ENCODE results near the gene DOCK8. TPM values are rescaled to one million over a fixed set of nuclear protein-coding genes. Genes with fewer than 3 reads are reported as not detected.
"Not testable (repeated sequence)": the region's sequence is repeated elsewhere in the genome, so short reads cannot be mapped to it uniquely, and the experiment has no call there.

The DOCK8 gene
- total RNA-seq, 1 donor from 2014 or later, result 3.4 TPM

GRCh38 chr9:223152-223551 lies 8.5 kb downstream of the DOCK8 start:
- no peak for ATAC-seq (ENCODE audit: poor library complexity)
- intact Hi-C loops (cut with DNase I), result no loop called here

GRCh38 chr9:224026-224425 lies 9.4 kb downstream of the DOCK8 start:
- DNase-seq (no peak), ATAC-seq (ENCODE audit: poor library complexity) (no peak)
- intact Hi-C loops (cut with DNase I), result no loop called here

More at GRCh38 chr9:223152-223551, 8.5 kb downstream of the DOCK8 start:
- DNase-seq, result no peak

DNA sequence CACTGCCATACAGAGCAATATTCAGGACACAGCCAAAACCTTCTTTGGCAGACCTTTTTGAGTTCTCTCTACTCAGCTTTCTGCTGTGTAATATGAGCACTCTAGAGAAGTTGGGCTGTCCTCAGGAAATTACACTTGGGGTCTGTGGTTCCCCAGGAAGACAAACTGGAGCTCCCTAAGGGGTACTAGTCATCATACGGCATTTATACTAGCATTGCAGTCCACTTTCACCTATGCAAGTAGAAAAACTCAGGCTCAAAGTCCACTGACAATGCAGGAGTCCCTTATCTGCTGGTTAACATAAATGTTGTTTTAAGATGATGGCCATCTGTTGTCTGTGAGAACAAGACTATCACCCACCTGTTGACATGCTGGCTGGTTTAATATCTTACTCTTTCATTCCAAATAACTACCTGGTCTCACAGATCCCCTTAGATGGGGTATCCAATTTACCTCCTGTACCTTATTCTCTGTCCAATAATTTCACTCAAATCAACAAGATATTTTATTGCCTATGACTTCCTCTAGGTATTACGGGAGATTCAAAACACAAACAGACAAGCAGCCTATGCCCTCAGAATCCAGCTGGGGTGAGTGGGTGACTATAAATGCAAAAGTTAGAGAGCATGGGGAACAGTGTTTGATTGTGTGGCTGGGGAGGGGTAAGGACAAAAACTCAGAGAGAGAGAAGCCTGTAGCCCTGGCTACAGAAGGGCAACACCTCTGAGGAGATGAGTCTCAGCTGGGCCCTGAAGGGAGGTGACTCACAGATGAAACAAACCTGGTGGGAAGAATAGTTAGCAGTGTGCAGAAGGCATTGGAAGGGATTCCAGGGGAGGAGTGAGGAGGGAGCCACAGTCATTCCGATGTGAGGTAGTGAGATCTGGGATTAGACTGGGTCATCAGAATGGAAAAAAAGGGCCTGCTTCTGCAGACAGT lies 10.2 kb downstream of the DOCK8 start:
- DNase-seq, result no peak
- no peak for ATAC-seq (ENCODE audit: poor library complexity)
- intact Hi-C loops (cut with DNase I), result no loop called here

DNA sequence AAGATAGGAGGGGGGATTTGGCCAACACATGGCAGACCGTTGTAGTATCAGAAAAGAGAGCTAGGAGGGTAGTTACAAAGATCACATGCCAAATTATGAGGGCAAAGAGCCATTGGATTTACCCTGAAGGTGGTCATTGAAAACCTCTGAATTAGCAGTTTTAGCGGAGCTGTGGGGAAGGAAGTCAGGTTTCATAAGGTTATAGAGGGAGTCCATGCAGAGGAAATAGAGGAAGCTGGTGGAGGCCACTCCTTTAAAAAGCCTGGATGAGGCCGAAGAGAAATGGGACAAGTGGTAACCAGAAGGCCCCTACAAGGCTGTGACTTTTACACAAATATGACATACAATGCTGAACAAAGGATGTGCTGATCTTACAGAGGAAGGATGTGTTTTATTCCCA lies 13.2 kb downstream of the DOCK8 start:
- intact Hi-C loops (cut with DNase I), result no loop called here
- ATAC-seq (ENCODE audit: poor library complexity), result peak; percentile 53
- DNase-seq, result no peak

- intact Hi-C loops (cut with DNase I), result no loop called here
- DNase-seq (no peak), ATAC-seq (ENCODE audit: poor library complexity) (no peak)
Observed at GRCh38 chr9:228929-229695, 14.4 kb downstream of the DOCK8 start.

GRCh38 chr9:231625-232024 lies 17.0 kb downstream of the DOCK8 start:
- intact Hi-C loops (cut with DNase I); ATAC-seq (ENCODE audit: poor library complexity); DNase-seq: not testable (repeated sequence)

DNA sequence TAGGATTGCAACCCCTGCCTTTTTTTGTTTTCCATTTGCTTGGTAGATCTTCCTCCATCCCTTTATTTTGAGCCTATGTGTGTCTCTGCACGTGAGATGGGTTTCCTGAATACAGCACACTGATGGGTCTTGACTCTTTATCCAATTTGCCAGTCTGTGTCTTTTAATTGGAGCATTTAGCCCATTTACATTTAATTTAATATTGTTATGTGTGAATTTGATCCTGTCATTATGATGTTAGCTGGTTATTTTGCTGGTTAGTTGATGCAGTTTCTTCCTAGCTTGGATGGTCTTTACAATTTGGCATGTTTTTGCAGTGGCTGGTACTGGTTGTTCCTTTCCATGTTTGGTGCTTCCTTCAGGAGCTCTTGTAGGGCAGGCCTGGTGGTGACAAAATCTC lies 19.0 kb downstream of the DOCK8 start:
- ATAC-seq (ENCODE audit: poor library complexity); DNase-seq; intact Hi-C loops (cut with DNase I): not testable (repeated sequence)

GRCh38 chr9:237141-237857 lies 22.6 kb downstream of the DOCK8 start:
- no peak for ATAC-seq (ENCODE audit: poor library complexity)
- DNase-seq, result no peak
- intact Hi-C loops (cut with DNase I), result no loop called here

DNA sequence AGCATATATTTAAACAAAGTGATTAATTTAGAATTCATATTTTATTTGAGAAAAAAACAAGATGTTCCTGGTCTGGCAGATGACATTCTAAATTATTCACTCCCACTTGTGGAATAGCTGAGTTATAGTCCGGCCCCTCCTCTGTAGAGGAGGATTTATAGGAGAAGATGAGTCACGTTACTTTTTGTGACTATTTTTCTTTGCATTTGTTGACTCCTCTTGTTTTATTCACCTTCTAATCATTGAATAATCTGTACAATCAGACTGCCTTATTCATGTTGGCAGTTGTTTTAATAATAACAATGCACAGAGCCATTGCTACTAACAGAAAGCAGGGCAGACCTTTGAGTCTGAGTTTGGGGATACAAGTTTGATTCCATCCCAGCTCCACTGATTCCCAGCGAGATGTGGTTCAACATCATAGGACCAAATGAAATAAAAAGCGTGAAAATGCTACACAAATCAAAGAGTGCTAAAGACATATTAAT lies 23.2 kb downstream of the DOCK8 start:
- ATAC-seq (ENCODE audit: poor library complexity), result no peak
- DNase-seq, result no peak
- intact Hi-C loops (cut with DNase I), result no loop called here

DNA sequence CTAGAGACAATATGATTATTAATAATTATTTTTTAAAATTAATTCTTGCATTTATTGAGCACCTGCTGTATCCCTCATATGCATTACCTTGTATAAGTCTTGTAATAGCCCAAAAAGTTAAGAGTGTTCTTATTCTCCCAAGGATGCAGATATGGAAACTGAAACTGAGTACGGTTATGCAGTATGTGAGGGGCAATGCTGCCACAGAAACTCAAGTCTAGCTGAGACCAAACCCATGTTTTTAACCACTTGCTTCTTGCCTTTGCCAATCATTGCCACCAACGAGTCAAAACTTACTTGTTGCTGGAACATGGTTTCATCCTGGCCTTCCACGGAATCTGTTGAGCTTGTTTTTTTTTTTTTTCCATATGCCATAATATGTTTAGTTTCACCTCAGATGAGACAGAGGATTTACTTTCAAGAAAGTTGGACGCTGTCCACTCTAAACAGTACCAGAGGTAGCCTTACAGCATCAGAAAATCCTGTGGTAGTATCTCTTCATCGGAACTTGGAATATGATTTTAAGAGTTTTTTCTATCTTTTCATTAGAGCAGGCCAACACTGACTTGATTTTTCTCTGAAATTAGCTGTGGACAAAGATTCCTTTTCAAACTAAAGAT lies 27.9 kb downstream of the DOCK8 start:
- intact Hi-C loops (cut with DNase I), result no loop called here
- ATAC-seq (ENCODE audit: poor library complexity) (no peak), DNase-seq (no peak)

- DNase-seq (no peak), ATAC-seq (ENCODE audit: poor library complexity) (no peak)
- intact Hi-C loops (cut with DNase I), result no loop called here
Observed at GRCh38 chr9:248278-248961, 33.8 kb downstream of the DOCK8 start.

- no peak for ATAC-seq (ENCODE audit: poor library complexity)
- intact Hi-C loops (cut with DNase I), result no loop called here
- no peak for DNase-seq
Observed at GRCh38 chr9:249025-249424, 34.4 kb downstream of the DOCK8 start.

- no peak for DNase-seq
- intact Hi-C loops (cut with DNase I), result no loop called here
- ATAC-seq (ENCODE audit: poor library complexity), result no peak
Observed at GRCh38 chr9:250039-250438, 35.4 kb downstream of the DOCK8 start.

GRCh38 chr9:250625-251024 lies 36.0 kb downstream of the DOCK8 start:
- DNase-seq, result no peak
- intact Hi-C loops (cut with DNase I), result no loop called here
- no peak for ATAC-seq (ENCODE audit: poor library complexity)

GRCh38 chr9:251398-251797 lies 36.7 kb downstream of the DOCK8 start:
- no peak for ATAC-seq (ENCODE audit: poor library complexity)
- no peak for DNase-seq
- intact Hi-C loops (cut with DNase I), result no loop called here

DNA sequence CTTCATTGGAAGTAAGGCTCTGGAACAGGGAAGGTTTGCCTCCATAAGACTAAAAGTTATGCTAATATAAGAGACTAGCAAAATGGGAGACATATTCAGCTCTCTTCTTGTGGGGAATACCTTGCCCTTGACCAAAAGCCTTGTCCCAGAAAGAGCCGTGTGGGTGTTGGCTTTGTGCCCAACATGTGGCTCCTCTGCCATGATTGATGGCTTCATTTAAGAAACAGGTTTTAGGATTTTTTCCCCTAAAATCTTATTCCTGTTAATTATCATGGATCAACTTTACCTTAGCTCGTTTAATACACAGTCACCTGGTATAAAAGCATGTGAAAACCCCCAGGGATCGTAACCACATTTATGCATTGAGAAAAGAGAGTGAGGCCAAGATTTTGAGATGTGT lies 38.9 kb downstream of the DOCK8 start:
- ATAC-seq (ENCODE audit: poor library complexity) (no peak), DNase-seq (no peak)
- intact Hi-C loops (cut with DNase I), result no loop called here

DNA sequence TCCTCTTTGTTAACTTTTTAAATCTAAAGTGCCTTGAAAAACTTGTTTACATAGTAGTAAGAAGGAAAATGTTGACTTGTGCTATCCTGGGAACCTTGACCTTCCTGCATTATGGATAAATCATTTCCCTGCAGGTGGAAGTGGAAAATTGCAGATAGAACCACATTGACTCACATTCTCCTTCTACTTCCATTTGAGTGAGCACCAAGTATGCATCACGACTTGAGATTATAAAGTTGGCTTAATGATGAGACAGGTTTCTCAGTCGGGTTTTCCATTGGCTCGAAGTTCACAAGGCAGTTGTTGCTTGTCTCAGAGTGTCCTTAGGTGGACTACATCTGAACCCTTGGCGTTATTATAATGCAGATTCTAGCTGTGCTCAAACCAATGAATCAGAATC lies 39.9 kb downstream of the DOCK8 start:
- no peak for DNase-seq
- intact Hi-C loops (cut with DNase I), result no loop called here
- no peak for ATAC-seq (ENCODE audit: poor library complexity)

DNA sequence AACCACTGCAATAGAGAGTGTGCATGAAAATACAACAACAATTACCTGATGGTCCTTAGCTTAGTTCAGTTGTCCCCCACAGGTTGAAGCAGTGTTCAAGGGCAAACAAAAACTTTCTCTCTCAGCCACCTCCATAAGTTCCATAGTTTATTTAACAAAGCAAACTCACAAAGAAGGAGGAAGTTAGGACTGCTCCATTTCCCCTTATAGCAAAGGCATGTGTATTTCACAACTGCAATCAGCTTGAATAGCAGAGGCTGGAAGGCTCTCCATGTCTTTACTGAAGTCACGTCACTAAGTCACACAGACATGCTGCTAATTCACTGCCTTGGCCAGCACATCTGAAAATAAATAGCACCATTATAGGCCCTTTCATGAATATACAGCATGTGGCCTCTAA lies 43.3 kb downstream of the DOCK8 start:
- ATAC-seq (ENCODE audit: poor library complexity), result no peak
- DNase-seq, result no peak
- intact Hi-C loops (cut with DNase I), result no loop called here

All from Right ventricle myocardium superior (tissue), 1 donor.